ENCODE data around the gene WDR41.

- TF ChIP-seq SMC3 (IDR thresholded peaks at IDR 0.05) (no peak), CTCF (IDR thresholded peaks at IDR 0.05) (no peak), POLR2A (IDR thresholded peaks at IDR 0.05; ENCODE audit: low read length) (no peak), EP300 (IDR thresholded peaks at IDR 0.05) (no peak), PHF8 (IDR thresholded peaks at IDR 0.05; ENCODE audit: borderline replicate concordance, low read depth) (no peak), KDM1A (IDR thresholded peaks at IDR 0.05; ENCODE audit: low read depth) (no peak), MAFK (IDR thresholded peaks at IDR 0.05; ENCODE audit: partially characterized antibody) (no peak), MYC (IDR thresholded peaks at IDR 0.05; ENCODE audit: borderline replicate concordance, low read length) (no peak), MAX (IDR thresholded peaks at IDR 0.05) (no peak), BHLHE40 (IDR thresholded peaks at IDR 0.05; ENCODE audit: low read depth, low read length) (no peak)
These were observed 74.0 kb downstream of the WDR41 start for GRCh38 chr5:77418162-77418561.
